MM.1S (cell line): ENCODE measurements around the gene ZNRF3.

Source experiments
- DNase-seq: peaks from one replicate; pipeline ENCODE4 v3.0.0-alpha.2; 2015
- H2AFZ ChIP-seq: fragments of 300-600 bp; sonication (generic); 2 replicates; pipeline ENCODE4 v1.6.0; 2016; ENCODE audit warnings: antibody characterized with exemption, low read length
- H3F3A ChIP-seq: fragments of 300-600 bp; sonication (generic); 2 replicates; pipeline ENCODE4 v1.6.1; 2016; ENCODE audit warnings: mild to moderate bottlenecking, antibody characterized with exemption, low read length, moderate library complexity, mixed read lengths; ENCODE audit not compliant: insufficient read depth
- H3K27ac ChIP-seq: fragments of 300-600 bp; sonication (generic); 2 replicates; pipeline ENCODE4 v1.5.1; 2016; ENCODE audit warnings: mild to moderate bottlenecking, low read length
- H3K27me3 ChIP-seq: fragments of 300-600 bp; sonication (generic); replicated peaks from 2 replicates; pipeline ENCODE4 v1.6.0; 2016; ENCODE audit warnings: low read length; ENCODE audit not compliant: insufficient read depth
- H3K36me3 ChIP-seq: fragments of 300-600 bp; sonication (generic); replicated peaks from 2 replicates; pipeline ENCODE4 v1.6.1; 2016; ENCODE audit warnings: mild to moderate bottlenecking, low read length, mixed read lengths; ENCODE audit not compliant: insufficient read depth
- H3K4me1 ChIP-seq: fragments of 300-600 bp; sonication (generic); 2 replicates; pipeline ENCODE4 v1.6.1; 2016; ENCODE audit warnings: low read length, mixed read lengths
- H3K4me2 ChIP-seq: fragments of 300-600 bp; sonication (generic); 2 replicates; pipeline ENCODE4 v1.6.0; 2016; ENCODE audit warnings: low read depth, low read length
- H3K4me3 ChIP-seq: fragments of 300-600 bp; sonication (generic); 2 replicates; pipeline ENCODE4 v1.5.1; 2016; ENCODE audit warnings: low read length, mixed read lengths
- H3K79me2 ChIP-seq: fragments of 300-600 bp; sonication (generic); 2 replicates; pipeline ENCODE4 v1.6.1; 2016; ENCODE audit warnings: mixed run types, low read length, mixed read lengths
- H3K9ac ChIP-seq: fragments of 300-600 bp; sonication (generic); 2 replicates; pipeline ENCODE4 v1.6.1; 2016; ENCODE audit warnings: low read length, mixed read lengths
- H3K9me2 ChIP-seq: fragments of 300-600 bp; sonication (generic); replicated peaks from 2 replicates; pipeline ENCODE4 v1.6.1; 2016; ENCODE audit warnings: mild to moderate bottlenecking, low read length, mixed read lengths; ENCODE audit not compliant: insufficient read depth
- H3K9me3 ChIP-seq: fragments of 300-600 bp; sonication (generic); replicated peaks from 2 replicates; pipeline ENCODE4 v1.6.1; 2016; ENCODE audit warnings: mild to moderate bottlenecking, low read length, mixed read lengths; ENCODE audit not compliant: insufficient read depth
- H4K20me1 ChIP-seq: fragments of 300-600 bp; sonication (generic); 2 replicates; pipeline ENCODE4 v1.6.1; 2016; ENCODE audit warnings: mild to moderate bottlenecking, low read length, moderate library complexity, mixed read lengths; ENCODE audit not compliant: insufficient read depth
- EZH2 ChIP-seq: fragments of 300-600 bp; sonication (generic); optimal IDR thresholded peaks from 2 replicates; pipeline ENCODE3; 2017; ENCODE audit warnings: low read depth, mild to moderate bottlenecking, antibody characterized with exemption, low read length, mixed read lengths
- EZH2phosphoT487 ChIP-seq: fragments of 300-600 bp; sonication (generic); IDR thresholded peaks from 2 replicates; pipeline ENCODE4 v1.6.1; 2018; ENCODE audit warnings: antibody characterized with exemption, low read length
- TF ChIP-seq, protein P1 (sequence below): fragments of 300-600 bp; sonication (generic); IDR thresholded peaks from 2 replicates; pipeline ENCODE4 v1.5.1; 2016; ENCODE audit warnings: antibody characterized with exemption, low read length, mixed read lengths

Gene ZNRF3

DNA sequence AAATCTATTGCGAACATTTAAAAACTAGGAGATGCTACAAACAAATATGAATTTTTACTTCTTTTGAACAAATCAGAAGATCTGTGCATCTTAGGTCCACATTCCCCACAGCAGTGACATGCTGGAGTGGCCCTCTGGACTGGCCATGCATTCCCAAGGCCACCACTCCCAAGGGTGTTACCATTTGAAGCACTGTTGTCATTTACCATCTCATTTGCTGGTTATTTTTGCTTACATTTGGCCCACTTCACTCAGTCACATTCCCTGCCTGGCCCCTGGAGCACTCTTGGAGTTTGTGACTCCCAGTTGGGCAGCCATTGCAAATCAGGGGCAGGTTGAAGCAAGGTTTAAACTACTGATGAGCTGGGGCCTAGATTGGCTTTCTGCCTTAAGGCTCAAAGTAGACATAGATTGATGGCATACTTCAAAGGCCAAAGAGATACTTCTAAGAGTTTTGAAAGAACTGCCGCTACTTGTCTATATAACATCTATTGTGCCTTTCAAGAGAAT, 8.5 kb upstream of the ZNRF3 start:
- Histone ChIP-seq H4K20me1 (no peaks in the 10 kb centered on the region), H3F3A (no peaks in the 10 kb centered on the region), H3K27me3 (no peaks in the 10 kb centered on the region), H3K27ac (no peak overlapping the region), H3K79me2 (no peaks in the 10 kb centered on the region), H3K4me2 (no peak overlapping the region), H3K9me3 (no peaks in the 10 kb centered on the region), H3K9ac (no peak overlapping the region), H2AFZ (no peak overlapping the region), H3K36me3 (no peaks in the 10 kb centered on the region), H3K9me2 (no peaks in the 10 kb centered on the region), H3K4me3 (no peak overlapping the region), H3K4me1 (peaks cover 8% of the 10 kb centered on the region; the same call in 1 of the 2 replicates)
- DNase-seq = no peak
- TF ChIP-seq, protein P1, sequence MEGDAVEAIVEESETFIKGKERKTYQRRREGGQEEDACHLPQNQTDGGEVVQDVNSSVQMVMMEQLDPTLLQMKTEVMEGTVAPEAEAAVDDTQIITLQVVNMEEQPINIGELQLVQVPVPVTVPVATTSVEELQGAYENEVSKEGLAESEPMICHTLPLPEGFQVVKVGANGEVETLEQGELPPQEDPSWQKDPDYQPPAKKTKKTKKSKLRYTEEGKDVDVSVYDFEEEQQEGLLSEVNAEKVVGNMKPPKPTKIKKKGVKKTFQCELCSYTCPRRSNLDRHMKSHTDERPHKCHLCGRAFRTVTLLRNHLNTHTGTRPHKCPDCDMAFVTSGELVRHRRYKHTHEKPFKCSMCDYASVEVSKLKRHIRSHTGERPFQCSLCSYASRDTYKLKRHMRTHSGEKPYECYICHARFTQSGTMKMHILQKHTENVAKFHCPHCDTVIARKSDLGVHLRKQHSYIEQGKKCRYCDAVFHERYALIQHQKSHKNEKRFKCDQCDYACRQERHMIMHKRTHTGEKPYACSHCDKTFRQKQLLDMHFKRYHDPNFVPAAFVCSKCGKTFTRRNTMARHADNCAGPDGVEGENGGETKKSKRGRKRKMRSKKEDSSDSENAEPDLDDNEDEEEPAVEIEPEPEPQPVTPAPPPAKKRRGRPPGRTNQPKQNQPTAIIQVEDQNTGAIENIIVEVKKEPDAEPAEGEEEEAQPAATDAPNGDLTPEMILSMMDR = no peak
- no peak for TF ChIP-seq EZH2phosphoT487
- no peak for TF ChIP-seq EZH2

DNA sequence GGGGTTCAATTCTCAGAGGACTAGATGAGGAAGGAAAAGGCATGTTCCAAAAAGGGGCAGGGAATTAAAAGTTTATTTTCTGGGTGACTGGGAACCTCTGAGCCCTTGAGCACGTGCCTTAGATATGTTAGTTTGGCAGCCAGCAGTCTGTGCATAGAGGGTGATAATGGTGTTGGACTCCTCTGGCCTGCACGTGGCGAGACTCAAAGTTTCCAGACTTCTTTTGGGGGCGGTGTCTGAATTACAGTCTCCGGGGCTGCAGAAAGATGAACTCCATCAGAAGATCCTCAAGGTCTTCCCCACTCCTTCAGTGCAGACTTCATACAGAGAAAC, 861 bp upstream of the ZNRF3 start:
- Histone ChIP-seq H3K79me2 (peaks cover 34% of the 10 kb centered on the region), H3K9me3 (no peaks in the 10 kb centered on the region), H2AFZ (peak overlapping the region; percentile 90), H3K4me2 (peak overlapping the region; percentile 94), H3K36me3 (no peaks in the 10 kb centered on the region), H3K9me2 (no peaks in the 10 kb centered on the region), H3K27ac (no peak overlapping the region), H3K27me3 (no peaks in the 10 kb centered on the region), H3F3A (no peaks in the 10 kb centered on the region), H4K20me1 (no peaks in the 10 kb centered on the region), H3K4me3 (peak overlapping the region; percentile 71), H3K4me1 (peaks cover 11% of the 10 kb centered on the region), H3K9ac (peak overlapping the region; percentile 62)
- no peak for TF ChIP-seq EZH2phosphoT487
- TF ChIP-seq, protein P1 = no peak
- no peak for TF ChIP-seq EZH2
- peak; percentile 23 for DNase-seq

DNA sequence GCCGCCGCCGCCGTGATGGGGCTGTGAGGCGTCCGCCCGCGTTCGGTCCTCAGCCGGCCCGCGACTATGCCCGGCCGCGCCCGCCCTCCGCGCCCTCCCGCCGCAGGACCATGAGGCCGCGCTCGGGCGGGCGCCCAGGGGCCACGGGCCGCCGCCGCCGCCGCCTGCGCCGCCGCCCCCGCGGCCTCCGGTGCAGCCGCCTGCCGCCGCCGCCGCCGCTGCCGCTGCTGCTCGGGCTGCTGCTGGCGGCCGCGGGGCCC, 215 bp downstream of the ZNRF3 start:
- H3K79me2 ChIP-seq = peaks cover 45% of the 10 kb centered on the region
- no peak overlapping the region for H3K9ac ChIP-seq
- no peak overlapping the region for H3K4me2 ChIP-seq

More for the DNA sequence above, 215 bp downstream of the ZNRF3 start:
- H3K9me3 ChIP-seq = no peaks in the 10 kb centered on the region
- H3K4me3 ChIP-seq = peak overlapping the region; percentile 46; the same call in 1 of the 2 replicates
- H3K27ac ChIP-seq = no peak overlapping the region
- no peaks in the 10 kb centered on the region for H3F3A ChIP-seq
- no peaks in the 10 kb centered on the region for H4K20me1 ChIP-seq
- DNase-seq = no peak
- no peak overlapping the region for H2AFZ ChIP-seq
- H3K4me1 ChIP-seq = peaks cover 11% of the 10 kb centered on the region
- no peak for TF ChIP-seq EZH2
- no peak for TF ChIP-seq EZH2phosphoT487
- TF ChIP-seq, protein P1 = no peak
- H3K36me3 ChIP-seq = no peaks in the 10 kb centered on the region
- no peaks in the 10 kb centered on the region for H3K27me3 ChIP-seq
- H3K9me2 ChIP-seq = no peaks in the 10 kb centered on the region
